ENCODE results near the gene EID2B. TPM values are rescaled to one million over a fixed set of nuclear protein-coding genes. Genes with fewer than 3 reads are reported as not detected.
A peak's percentile ranks its signal among the peaks of the same experiment; 100 is the strongest.

The EID2B gene
- total and polyA plus RNA-seq, 9 of the 15 experiments (the other 6 are each of a cell fraction or from before 2014, with no cell fraction given) = 2.8 to 8.8 (median 4.8) TPM

DNA sequence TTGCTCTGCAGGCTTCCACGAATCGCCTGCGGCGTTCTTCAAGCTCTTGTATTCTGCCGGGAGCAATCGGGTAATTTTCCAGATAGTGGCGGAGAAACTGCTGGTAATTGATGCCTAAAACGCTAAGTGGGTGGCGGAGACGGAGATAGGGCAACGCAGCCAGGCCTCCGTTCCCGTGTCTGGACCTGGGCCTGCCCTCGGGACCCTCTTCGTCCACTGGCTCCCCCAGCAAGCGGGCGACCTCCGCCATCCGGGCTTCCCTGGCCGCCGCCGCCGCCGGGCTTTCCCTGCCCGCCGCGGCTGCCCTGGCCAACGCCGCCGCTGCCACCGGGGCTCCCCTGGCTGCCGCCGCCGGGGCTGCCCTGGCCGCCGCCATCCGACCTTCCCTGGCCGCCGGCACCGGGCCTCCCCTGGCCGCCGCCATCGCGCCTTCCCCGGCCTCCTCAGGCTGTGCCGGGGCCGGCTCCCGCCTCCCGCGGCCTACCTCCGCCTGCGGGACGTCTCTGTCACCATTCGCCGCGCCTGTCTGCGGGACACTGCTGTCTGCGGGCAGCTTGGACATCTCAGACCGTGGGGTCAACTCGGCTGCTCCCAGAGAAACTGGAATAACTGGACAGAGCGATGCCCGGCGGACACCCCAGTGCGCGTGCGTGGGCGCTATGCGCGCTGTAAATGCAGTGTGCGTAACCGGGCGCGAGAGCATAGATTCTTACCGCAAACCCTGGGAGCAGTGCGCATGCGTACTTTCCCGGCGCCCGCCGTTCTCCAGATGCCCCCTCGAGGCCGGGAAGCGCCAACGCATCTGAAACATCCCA, 7.1 kb upstream of the EID2B start, which contains the start of gene EID2 (continued):
- TF ChIP-seq, protein P1, sequence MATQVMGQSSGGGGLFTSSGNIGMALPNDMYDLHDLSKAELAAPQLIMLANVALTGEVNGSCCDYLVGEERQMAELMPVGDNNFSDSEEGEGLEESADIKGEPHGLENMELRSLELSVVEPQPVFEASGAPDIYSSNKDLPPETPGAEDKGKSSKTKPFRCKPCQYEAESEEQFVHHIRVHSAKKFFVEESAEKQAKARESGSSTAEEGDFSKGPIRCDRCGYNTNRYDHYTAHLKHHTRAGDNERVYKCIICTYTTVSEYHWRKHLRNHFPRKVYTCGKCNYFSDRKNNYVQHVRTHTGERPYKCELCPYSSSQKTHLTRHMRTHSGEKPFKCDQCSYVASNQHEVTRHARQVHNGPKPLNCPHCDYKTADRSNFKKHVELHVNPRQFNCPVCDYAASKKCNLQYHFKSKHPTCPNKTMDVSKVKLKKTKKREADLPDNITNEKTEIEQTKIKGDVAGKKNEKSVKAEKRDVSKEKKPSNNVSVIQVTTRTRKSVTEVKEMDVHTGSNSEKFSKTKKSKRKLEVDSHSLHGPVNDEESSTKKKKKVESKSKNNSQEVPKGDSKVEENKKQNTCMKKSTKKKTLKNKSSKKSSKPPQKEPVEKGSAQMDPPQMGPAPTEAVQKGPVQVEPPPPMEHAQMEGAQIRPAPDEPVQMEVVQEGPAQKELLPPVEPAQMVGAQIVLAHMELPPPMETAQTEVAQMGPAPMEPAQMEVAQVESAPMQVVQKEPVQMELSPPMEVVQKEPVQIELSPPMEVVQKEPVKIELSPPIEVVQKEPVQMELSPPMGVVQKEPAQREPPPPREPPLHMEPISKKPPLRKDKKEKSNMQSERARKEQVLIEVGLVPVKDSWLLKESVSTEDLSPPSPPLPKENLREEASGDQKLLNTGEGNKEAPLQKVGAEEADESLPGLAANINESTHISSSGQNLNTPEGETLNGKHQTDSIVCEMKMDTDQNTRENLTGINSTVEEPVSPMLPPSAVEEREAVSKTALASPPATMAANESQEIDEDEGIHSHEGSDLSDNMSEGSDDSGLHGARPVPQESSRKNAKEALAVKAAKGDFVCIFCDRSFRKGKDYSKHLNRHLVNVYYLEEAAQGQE (IDR thresholded peaks at IDR 0.05; ENCODE audit: borderline replicate concordance) = peak; percentile 55; the same call in 1 of the 2 replicates
- TF ChIP-seq, protein P1 (CRISPR knock-in tag; IDR thresholded peaks at IDR 0.05; ENCODE audit: low read depth) = no peak
- no peak for TF ChIP-seq ZNF77 (CRISPR knock-in tag; IDR thresholded peaks at IDR 0.05)
- no peak for TF ChIP-seq OTX1 (CRISPR knock-in tag; IDR thresholded peaks at IDR 0.05)
- TF ChIP-seq SP1 (CRISPR knock-in tag; IDR thresholded peaks at IDR 0.05) = peak; percentile 68
- TF ChIP-seq ZNF431 (CRISPR knock-in tag; IDR thresholded peaks at IDR 0.05) = peak; percentile 8; the same call in 1 of the 2 replicates
- TF ChIP-seq MAZ (CRISPR knock-in tag; conservative IDR thresholded peaks at IDR 0.05 in 1 of 2, IDR thresholded peaks at IDR 0.05 in 1 of 2) = peak; percentile 68 to 79
- TF ChIP-seq ZFX (CRISPR knock-in tag; IDR thresholded peaks at IDR 0.05) = peak; percentile 94
- peak; percentile 97 for TF ChIP-seq HNRNPLL (IDR thresholded peaks at IDR 0.05; ENCODE audit: low read depth, low read length, poor library complexity, severe bottlenecking)
- TF ChIP-seq XRCC5 (IDR thresholded peaks at IDR 0.05; ENCODE audit: low read depth, low read length) = 0 out of 2 replicates have a peak, but pooled peaks have one; percentile 53
- TF ChIP-seq NRF1 (conservative IDR thresholded peaks at IDR 0.05 in 1 of 2, IDR thresholded peaks at IDR 0.05 in 1 of 2) = peak; percentile 99
- 0 out of 2 replicates have a peak, but pooled peaks have one; percentile 58 for TF ChIP-seq KDM2B (CRISPR knock-in tag; IDR thresholded peaks at IDR 0.05)
- TF ChIP-seq, protein P2, sequence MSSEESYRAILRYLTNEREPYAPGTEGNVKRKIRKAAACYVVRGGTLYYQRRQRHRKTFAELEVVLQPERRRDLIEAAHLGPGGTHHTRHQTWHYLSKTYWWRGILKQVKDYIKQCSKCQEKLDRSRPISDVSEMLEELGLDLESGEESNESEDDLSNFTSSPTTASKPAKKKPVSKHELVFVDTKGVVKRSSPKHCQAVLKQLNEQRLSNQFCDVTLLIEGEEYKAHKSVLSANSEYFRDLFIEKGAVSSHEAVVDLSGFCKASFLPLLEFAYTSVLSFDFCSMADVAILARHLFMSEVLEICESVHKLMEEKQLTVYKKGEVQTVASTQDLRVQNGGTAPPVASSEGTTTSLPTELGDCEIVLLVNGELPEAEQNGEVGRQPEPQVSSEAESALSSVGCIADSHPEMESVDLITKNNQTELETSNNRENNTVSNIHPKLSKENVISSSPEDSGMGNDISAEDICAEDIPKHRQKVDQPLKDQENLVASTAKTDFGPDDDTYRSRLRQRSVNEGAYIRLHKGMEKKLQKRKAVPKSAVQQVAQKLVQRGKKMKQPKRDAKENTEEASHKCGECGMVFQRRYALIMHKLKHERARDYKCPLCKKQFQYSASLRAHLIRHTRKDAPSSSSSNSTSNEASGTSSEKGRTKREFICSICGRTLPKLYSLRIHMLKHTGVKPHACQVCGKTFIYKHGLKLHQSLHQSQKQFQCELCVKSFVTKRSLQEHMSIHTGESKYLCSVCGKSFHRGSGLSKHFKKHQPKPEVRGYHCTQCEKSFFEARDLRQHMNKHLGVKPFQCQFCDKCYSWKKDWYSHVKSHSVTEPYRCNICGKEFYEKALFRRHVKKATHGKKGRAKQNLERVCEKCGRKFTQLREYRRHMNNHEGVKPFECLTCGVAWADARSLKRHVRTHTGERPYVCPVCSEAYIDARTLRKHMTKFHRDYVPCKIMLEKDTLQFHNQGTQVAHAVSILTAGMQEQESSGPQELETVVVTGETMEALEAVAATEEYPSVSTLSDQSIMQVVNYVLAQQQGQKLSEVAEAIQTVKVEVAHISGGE (CRISPR knock-in tag; IDR thresholded peaks at IDR 0.05) = no peak
- peak; percentile 73; the same call in 1 of the 2 replicates for TF ChIP-seq ESRRA (IDR thresholded peaks at IDR 0.05; ENCODE audit: borderline replicate concordance, low read depth)
